ENCODE measurements around the gene ELP6. TPM values are rescaled to one million over a fixed set of nuclear protein-coding genes. Genes with fewer than 3 reads are reported as not detected.

ELP6 gene
- total and polyA plus RNA-seq, 9 of the 15 experiments (the other 6 are each of a cell fraction or from before 2014, with no cell fraction given), result 76.9 to 198 (median 83.3) TPM

DNA sequence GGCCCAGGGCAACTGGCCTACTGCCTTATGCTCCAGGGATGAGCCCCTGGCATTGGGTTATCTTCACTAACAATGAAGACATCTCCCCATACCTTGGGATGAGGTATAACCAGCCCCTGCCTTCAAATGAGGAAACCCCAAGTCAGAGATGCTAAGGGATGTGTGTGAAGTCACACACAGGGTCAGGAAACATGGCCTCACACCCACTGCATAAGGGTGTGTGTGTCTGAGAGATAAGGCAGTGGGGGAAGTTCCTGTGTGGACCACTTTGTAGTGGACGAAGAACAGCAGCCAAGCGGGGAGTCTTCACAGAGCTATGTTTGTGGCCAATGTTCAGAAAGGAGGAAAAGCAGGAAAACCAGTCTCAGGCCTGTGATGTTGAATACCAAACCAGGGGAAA lies 10.5 kb downstream of the ELP6 start (continued):
- TF ChIP-seq, protein P1, sequence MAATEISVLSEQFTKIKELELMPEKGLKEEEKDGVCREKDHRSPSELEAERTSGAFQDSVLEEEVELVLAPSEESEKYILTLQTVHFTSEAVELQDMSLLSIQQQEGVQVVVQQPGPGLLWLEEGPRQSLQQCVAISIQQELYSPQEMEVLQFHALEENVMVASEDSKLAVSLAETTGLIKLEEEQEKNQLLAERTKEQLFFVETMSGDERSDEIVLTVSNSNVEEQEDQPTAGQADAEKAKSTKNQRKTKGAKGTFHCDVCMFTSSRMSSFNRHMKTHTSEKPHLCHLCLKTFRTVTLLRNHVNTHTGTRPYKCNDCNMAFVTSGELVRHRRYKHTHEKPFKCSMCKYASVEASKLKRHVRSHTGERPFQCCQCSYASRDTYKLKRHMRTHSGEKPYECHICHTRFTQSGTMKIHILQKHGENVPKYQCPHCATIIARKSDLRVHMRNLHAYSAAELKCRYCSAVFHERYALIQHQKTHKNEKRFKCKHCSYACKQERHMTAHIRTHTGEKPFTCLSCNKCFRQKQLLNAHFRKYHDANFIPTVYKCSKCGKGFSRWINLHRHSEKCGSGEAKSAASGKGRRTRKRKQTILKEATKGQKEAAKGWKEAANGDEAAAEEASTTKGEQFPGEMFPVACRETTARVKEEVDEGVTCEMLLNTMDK (IDR thresholded peaks at IDR 0.05; ENCODE audit: borderline replicate concordance, insufficient read depth, low read depth, low read length, poor library complexity, severe bottlenecking), result no peak
- peak; percentile 59 to 61; a peak in 2 of 4 replicates for TF ChIP-seq TRIM24 (IDR thresholded peaks at IDR 0.05)
- peak; percentile 83 to 87 for TF ChIP-seq KDM1A (IDR thresholded peaks at IDR 0.05)
- TF ChIP-seq SRF (CRISPR knock-in tag; IDR thresholded peaks at IDR 0.05), result 0 out of 4 replicates have a peak, but pooled peaks of 1 of the 2 experiments have one; percentile 14
- 0 out of 2 replicates have a peak, but pooled peaks have one; percentile 26 for TF ChIP-seq ETV1 (tag; conservative IDR thresholded peaks at IDR 0.05; ENCODE audit: low read depth)
- TF ChIP-seq CBFA2T2 (conservative IDR thresholded peaks at IDR 0.05), result peak; percentile 85
- TF ChIP-seq NCOR1 (IDR thresholded peaks at IDR 0.05), result peak; percentile 87
- peak; percentile 72 for TF ChIP-seq MTA2 (IDR thresholded peaks at IDR 0.05; ENCODE audit: low read depth)
- TF ChIP-seq BHLHE40 (IDR thresholded peaks at IDR 0.05; ENCODE audit: low read length), result peak; percentile 53; the same call in 1 of the 2 replicates
- no peak for TF ChIP-seq ATF1 (CRISPR knock-in tag; IDR thresholded peaks at IDR 0.05)
- peak; percentile 31; the same call in 1 of the 2 replicates for TF ChIP-seq ATF1 (tag; IDR thresholded peaks at IDR 0.05)
- TF ChIP-seq TOE1 (IDR thresholded peaks at IDR 0.05; ENCODE audit: borderline replicate concordance), result no peak
- TF ChIP-seq TOE1 (CRISPR knock-in tag; IDR thresholded peaks at IDR 0.05; ENCODE audit: borderline replicate concordance, low read depth), result no peak
- peak; percentile 65 to 70; a peak in 2 of 4 replicates for TF ChIP-seq HDAC1 (IDR thresholded peaks at IDR 0.05)
- TF ChIP-seq, protein P2, sequence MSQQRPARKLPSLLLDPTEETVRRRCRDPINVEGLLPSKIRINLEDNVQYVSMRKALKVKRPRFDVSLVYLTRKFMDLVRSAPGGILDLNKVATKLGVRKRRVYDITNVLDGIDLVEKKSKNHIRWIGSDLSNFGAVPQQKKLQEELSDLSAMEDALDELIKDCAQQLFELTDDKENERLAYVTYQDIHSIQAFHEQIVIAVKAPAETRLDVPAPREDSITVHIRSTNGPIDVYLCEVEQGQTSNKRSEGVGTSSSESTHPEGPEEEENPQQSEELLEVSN (IDR thresholded peaks at IDR 0.05; ENCODE audit: borderline replicate concordance in 1 of 2, extremely low read depth in 1 of 2, insufficient read depth in 1 of 2, insufficient read length in 1 of 2, low read depth in 1 of 2, low read length in 1 of 2, poor library complexity in 1 of 2, severe bottlenecking in 1 of 2), result peak; percentile 44 to 62
- peak; percentile 60 for TF ChIP-seq SOX6 (IDR thresholded peaks at IDR 0.05)
- peak; percentile 72 for TF ChIP-seq CREM (IDR thresholded peaks at IDR 0.05; ENCODE audit: low read depth)
- TF ChIP-seq HDAC2 (IDR thresholded peaks at IDR 0.05), result peak; percentile 87
- peak; percentile 72; the same call in 1 of the 2 replicates for TF ChIP-seq JUND (IDR thresholded peaks at IDR 0.05; ENCODE audit: borderline replicate concordance, low read depth, low read length)
- TF ChIP-seq JUND (tag; IDR thresholded peaks at IDR 0.05; ENCODE audit: borderline replicate concordance, low read depth, low read length), result peak; percentile 53; the same call in 1 of the 3 replicates
- TF ChIP-seq NUFIP1 (IDR thresholded peaks at IDR 0.05; ENCODE audit: partially characterized antibody), result peak; percentile 63
- no peak for TF ChIP-seq NR4A1 (CRISPR knock-in tag; IDR thresholded peaks at IDR 0.05)
- TF ChIP-seq NR4A1 (tag; IDR thresholded peaks at IDR 0.05), result 0 out of 2 replicates have a peak, but pooled peaks have one; percentile 28
- peak; percentile 68 for TF ChIP-seq GATA2 (CRISPR knock-in tag; IDR thresholded peaks at IDR 0.05)
- TF ChIP-seq DMBX1 (CRISPR knock-in tag; IDR thresholded peaks at IDR 0.05; ENCODE audit: borderline replicate concordance), result peak; percentile 85; the same call in 1 of the 2 replicates
- TF ChIP-seq FOXA3 (CRISPR knock-in tag; conservative IDR thresholded peaks at IDR 0.05 in 1 of 2, IDR thresholded peaks at IDR 0.05 in 1 of 2), result no peak
- TF ChIP-seq, protein P3, sequence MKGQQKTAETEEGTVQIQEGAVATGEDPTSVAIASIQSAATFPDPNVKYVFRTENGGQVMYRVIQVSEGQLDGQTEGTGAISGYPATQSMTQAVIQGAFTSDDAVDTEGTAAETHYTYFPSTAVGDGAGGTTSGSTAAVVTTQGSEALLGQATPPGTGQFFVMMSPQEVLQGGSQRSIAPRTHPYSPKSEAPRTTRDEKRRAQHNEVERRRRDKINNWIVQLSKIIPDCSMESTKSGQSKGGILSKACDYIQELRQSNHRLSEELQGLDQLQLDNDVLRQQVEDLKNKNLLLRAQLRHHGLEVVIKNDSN (CRISPR knock-in tag; IDR thresholded peaks at IDR 0.05), result 0 out of 2 replicates have a peak, but pooled peaks have one; percentile 15
- peak; percentile 84 for TF ChIP-seq TAL1 (IDR thresholded peaks at IDR 0.05)
